ENCODE results near the gene ITK.

- no peak for TF ChIP-seq SP1 (IDR thresholded peaks at IDR 0.05)
- TF ChIP-seq CTCF (IDR thresholded peaks at IDR 0.05; ENCODE audit: low read depth, low read length, missing input control): no peak
- TF ChIP-seq REST (IDR thresholded peaks at IDR 0.05): no peak
- no peak for TF ChIP-seq MAX (IDR thresholded peaks at IDR 0.05)
Measured at GRCh38 chr5:157198277-157198986, 17.8 kb downstream of the ITK start.
